Mucosa of rectum (tissue), 2 donors: ENCODE data around the gene ATRNL1.
"Not testable (repeated sequence)": the region's sequence is repeated elsewhere in the genome, so short reads cannot be mapped to it uniquely, and the experiment has no call there.

Source experiments
- H3K27ac ChIP-seq, 2 donors: one replicate each; pipeline ENCODE4 v1.7.0; 2013; ENCODE audit warnings: inconsistent platforms in 2 of 2, low read depth in 2 of 2, low read length in 2 of 2
- H3K27me3 ChIP-seq, 2 donors: one replicate each; pipeline ENCODE4 v1.7.0; 2013; ENCODE audit warnings: low read length in 2 of 2; ENCODE audit not compliant: control insufficient read depth in 2 of 2, insufficient read depth in 2 of 2
- H3K36me3 ChIP-seq, 2 donors: one replicate each; pipeline ENCODE4 v1.7.0; 2013; ENCODE audit warnings: low read length in 2 of 2; ENCODE audit not compliant: control insufficient read depth in 2 of 2, insufficient read depth in 2 of 2
- H3K4me1 ChIP-seq, 2 donors: one replicate each; pipeline ENCODE4 v1.7.0; 2013; ENCODE audit warnings: low read length in 2 of 2, mild to moderate bottlenecking in 1 of 2; ENCODE audit not compliant: control insufficient read depth in 2 of 2, insufficient read depth in 2 of 2
- H3K4me3 ChIP-seq, 2 donors: one replicate each; pipeline ENCODE4 v1.7.0; 2013; ENCODE audit warnings: low read length in 2 of 2
- H3K9ac ChIP-seq, 2 donors: one replicate each; pipeline ENCODE4 v1.7.0; 2013; ENCODE audit warnings: low read length in 2 of 2, low read depth in 1 of 2, mild to moderate bottlenecking in 1 of 2
- H3K9me3 ChIP-seq, 2 donors: one replicate each; pipeline ENCODE4 v1.7.0; 2013; ENCODE audit warnings: low read length in 2 of 2; ENCODE audit not compliant: control insufficient read depth in 2 of 2
- donor health status: healthy.
- donor health status: Normal muscosa, but diverticular disease.

The ATRNL1 gene

DNA sequence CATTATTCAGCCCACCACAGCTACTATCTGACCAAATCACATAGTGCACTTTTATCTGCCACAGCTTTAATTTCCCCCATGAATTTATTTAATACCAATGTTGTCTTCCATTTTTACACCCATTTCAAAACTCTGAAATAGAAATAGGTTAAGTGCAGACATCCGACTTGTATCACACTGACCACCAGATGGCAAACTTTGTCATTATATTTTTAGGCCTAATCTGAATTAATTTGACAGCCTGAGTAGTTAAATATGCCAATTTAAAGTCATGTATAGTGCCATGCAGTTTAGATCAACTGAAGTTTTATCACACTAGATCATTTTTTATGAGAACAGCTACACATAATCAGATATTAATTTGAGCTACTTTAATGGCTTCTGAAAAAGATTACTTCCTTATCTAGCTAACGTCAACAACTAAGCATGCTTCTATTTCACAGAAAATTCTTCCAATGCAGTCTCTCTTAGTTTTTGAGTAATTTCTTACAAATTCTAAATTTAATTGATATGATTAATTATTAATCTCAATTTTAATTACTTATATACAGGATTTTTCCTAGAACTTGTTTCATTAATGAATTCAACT is 613.4 kb downstream of the ATRNL1 start:
- no peak overlapping the region for H3K9ac ChIP-seq
- no peaks in the 10 kb centered on the region for H3K4me1 ChIP-seq
- no peak overlapping the region for H3K27ac ChIP-seq
- no peaks in the 10 kb centered on the region for H3K36me3 ChIP-seq
- H3K9me3 ChIP-seq = no peaks in the 10 kb centered on the region
- H3K27me3 ChIP-seq = no peaks in the 10 kb centered on the region
- H3K4me3 ChIP-seq = no peak overlapping the region

DNA sequence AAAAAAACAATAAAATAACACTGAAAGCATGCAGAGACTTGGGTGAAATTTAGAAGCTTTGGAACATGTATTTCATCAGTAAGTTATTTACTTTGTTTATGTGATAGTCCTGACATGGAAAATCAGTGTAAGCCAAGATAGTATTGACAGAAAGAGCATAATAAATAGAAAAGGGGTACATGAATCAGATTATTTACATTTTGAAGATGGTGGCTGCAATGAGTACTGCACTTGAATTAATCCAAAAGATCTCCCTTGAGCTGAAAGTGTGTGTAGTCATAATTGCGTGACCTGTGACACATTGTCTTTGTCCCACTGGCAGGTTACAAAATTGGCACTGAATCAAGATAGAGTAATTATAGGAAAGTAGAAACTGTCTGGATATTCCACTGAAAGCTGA is 617.0 kb downstream of the ATRNL1 start:
- Histone ChIP-seq H3K9me3 (no peaks in the 10 kb centered on the region), H3K9ac (no peak overlapping the region), H3K36me3 (no peaks in the 10 kb centered on the region), H3K27me3 (no peaks in the 10 kb centered on the region), H3K27ac (no peak overlapping the region), H3K4me3 (no peak overlapping the region), H3K4me1 (no peaks in the 10 kb centered on the region)

DNA sequence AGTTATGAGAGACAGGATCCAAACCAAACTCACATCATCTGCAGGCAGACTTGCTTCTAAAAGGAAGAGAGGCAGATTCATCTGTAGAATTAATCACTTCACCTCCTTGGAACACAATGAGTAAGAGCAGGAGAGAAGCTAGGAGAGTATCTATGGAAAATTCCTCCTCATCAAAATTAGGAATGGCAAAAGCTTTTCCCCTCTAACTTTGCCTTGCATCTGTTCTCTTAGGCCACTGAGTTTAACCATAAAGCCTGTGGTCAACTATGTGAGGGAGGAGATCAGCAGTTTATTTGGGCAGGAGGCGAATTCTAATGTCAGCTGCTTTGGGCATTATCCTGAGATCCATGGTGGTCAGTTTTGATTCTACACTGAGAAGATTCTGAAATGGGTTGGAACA is 618.1 kb downstream of the ATRNL1 start:
- H3K4me1 ChIP-seq = no peaks in the 10 kb centered on the region
- H3K9me3 ChIP-seq = no peaks in the 10 kb centered on the region
- no peaks in the 10 kb centered on the region for H3K36me3 ChIP-seq
- no peak overlapping the region for H3K4me3 ChIP-seq
- no peak overlapping the region for H3K9ac ChIP-seq
- H3K27ac ChIP-seq = no peak overlapping the region
- no peaks in the 10 kb centered on the region for H3K27me3 ChIP-seq

DNA sequence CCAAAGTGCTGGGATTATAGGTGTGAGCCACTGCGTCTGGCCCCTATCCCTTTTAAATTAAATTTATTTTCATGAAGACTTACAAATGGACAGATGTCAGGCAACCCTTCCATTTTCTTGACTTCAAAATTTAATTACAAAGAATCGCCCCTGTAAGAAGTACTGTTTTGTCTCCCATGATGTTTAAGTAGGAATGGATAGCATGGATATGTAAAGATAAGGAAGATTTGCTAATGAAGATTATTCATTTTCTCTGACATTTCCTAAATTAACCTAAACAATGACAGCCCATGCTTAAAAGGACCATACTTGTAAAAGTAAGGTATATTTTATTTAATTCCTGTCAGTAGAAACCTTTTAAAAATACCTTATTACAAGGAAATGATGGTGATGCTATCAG is 627.0 kb downstream of the ATRNL1 start:
- H3K4me1 ChIP-seq = no peaks in the 10 kb centered on the region
- no peaks in the 10 kb centered on the region for H3K36me3 ChIP-seq
- H3K9me3 ChIP-seq = no peaks in the 10 kb centered on the region
- no peak overlapping the region for H3K27ac ChIP-seq
- H3K27me3 ChIP-seq = no peaks in the 10 kb centered on the region
- H3K9ac ChIP-seq = no peak overlapping the region
- no peak overlapping the region for H3K4me3 ChIP-seq

DNA sequence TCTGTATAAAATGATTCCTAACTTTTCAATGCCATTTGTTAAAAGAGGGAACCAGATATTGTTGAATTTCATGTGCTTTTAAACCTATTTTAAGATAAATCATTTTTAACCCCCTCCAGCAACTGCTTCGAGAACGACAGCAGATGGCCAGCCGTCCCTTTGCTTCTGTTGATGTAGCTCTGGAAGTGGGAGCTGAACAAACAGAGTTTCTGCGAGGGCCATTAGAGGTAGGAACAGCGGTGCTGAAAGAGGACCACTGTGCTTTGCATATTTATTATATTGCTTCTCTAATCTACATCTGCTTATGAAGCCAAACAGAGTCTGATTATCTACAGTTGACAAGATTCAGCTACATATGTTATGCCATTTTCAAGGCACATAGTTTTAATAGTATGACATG is 634.0 kb downstream of the ATRNL1 start:
- no peak overlapping the region for H3K27ac ChIP-seq
- H3K4me1 ChIP-seq = no peaks in the 10 kb centered on the region

DNA sequence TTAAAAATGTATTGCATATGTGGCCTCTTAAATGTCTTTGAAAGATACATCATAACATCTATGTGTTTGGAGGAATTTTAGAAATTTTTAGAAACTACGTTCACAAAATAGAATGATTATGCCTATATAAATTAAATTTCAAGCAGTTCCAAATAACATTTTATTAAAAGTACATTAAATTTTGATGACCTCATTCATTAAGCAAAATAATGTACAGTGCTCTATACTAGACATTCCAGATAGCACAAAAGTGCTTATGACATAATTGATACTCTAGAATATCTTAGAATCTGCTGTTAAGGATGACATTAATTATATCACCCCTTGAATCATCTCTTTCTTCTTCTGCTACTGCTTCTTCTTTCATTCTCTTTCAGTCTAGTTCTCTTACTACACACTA is 650.9 kb downstream of the ATRNL1 start:
- Histone ChIP-seq H3K4me1 (no peaks in the 10 kb centered on the region), H3K36me3 (no peaks in the 10 kb centered on the region), H3K9me3 (no peaks in the 10 kb centered on the region), H3K4me3 (no peak overlapping the region), H3K27ac (no peak overlapping the region), H3K9ac (no peak overlapping the region), H3K27me3 (no peaks in the 10 kb centered on the region)

More for the DNA sequence above, 634.0 kb downstream of the ATRNL1 start:
- no peak overlapping the region for H3K9ac ChIP-seq
- H3K4me3 ChIP-seq = no peak overlapping the region
- H3K27me3 ChIP-seq = no peaks in the 10 kb centered on the region
- H3K36me3 ChIP-seq = no peaks in the 10 kb centered on the region
- H3K9me3 ChIP-seq = no peaks in the 10 kb centered on the region

DNA sequence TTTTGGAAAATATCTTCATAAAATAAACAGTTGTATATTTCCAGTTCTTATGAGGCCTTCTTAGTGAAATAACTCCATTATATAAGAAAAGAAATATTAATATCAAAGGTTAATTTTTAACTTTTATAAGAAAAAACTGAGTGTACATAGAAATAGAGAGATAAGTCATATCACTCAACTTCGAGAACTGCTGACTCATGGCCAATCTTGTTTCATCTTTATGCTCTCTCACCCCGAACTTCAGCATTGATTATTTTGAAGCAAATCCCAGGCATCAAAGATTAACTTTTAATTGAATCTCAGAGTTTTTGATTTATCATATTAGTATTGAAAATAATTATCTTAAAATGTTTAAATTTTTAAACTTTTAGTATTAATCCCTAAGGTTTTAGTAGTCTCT is 652.8 kb downstream of the ATRNL1 start:
- H3K27me3 ChIP-seq = no peaks in the 10 kb centered on the region
- H3K27ac ChIP-seq = no peak overlapping the region
- no peak overlapping the region for H3K4me3 ChIP-seq
- no peak overlapping the region for H3K9ac ChIP-seq
- H3K9me3 ChIP-seq = no peaks in the 10 kb centered on the region
- H3K4me1 ChIP-seq = no peaks in the 10 kb centered on the region
- H3K36me3 ChIP-seq = no peaks in the 10 kb centered on the region

DNA sequence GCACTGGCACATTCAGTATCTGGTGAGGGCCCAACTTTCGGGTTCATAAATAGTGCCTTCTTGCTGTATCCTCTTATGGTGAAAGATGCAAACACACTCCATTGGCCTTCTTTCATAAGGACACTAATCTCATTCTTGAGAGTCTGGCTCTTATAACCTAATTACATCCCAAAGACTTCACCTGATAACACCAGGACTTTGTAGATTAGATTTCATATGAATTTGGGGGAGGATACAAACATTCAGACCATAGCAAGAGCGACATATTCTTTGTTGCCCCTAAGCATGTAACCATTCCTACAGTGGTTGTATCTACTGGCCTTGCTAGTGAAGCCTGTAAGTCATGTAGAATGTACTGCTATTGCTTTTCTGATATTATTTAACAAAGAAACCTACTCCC is 654.6 kb downstream of the ATRNL1 start:
- Histone ChIP-seq H3K9ac (no peak overlapping the region), H3K27me3 (no peaks in the 10 kb centered on the region), H3K4me1 (no peaks in the 10 kb centered on the region), H3K27ac (no peak overlapping the region), H3K9me3 (no peaks in the 10 kb centered on the region), H3K4me3 (no peak overlapping the region), H3K36me3 (no peaks in the 10 kb centered on the region)

DNA sequence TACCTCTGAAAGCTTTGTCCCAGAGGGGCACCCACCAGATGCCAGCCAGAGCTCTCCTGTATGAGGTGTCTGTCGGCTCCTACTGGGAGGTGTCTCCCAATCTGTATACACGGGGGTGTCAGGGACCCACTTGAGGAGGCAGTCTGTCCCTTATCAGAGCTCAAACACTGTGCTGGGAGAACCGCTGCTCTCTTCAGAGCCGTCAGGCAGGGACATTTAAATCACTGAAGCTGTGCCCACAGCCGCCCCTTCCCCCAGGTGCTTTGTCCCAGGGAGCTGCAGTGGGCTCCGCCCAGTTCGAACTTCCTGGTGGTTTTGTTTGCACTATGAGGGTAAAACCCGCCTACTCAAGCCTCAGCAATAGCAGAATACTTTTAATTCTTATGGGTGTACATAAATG is 665.3 kb downstream of the ATRNL1 start:
- H3K9ac ChIP-seq, H3K4me1 ChIP-seq, H3K27me3 ChIP-seq, H3K36me3 ChIP-seq, H3K27ac ChIP-seq, H3K9me3 ChIP-seq, H3K4me3 ChIP-seq: not testable (repeated sequence)

DNA sequence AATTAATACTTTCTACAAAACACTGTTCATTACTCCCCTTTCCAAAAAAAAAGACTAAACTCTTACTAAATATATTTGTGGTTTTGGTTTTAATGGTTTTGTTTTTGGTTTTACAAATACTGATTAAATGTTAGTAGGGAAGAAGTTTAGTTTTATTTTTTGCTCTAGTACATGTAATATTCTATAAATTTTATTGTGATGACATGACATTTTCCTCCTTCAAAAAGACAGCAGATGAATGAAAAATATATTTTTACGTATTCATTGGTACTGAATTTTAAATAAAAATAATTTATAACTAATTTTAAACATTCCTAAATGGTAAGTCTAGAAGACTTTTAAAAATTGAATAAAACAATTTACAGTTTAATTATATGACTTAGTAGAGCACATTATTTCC is 667.0 kb downstream of the ATRNL1 start:
- no peak overlapping the region for H3K27ac ChIP-seq
- no peaks in the 10 kb centered on the region for H3K9me3 ChIP-seq
- H3K36me3 ChIP-seq = no peaks in the 10 kb centered on the region
- no peaks in the 10 kb centered on the region for H3K4me1 ChIP-seq
- H3K9ac ChIP-seq = no peak overlapping the region
- no peaks in the 10 kb centered on the region for H3K27me3 ChIP-seq
- no peak overlapping the region for H3K4me3 ChIP-seq

DNA sequence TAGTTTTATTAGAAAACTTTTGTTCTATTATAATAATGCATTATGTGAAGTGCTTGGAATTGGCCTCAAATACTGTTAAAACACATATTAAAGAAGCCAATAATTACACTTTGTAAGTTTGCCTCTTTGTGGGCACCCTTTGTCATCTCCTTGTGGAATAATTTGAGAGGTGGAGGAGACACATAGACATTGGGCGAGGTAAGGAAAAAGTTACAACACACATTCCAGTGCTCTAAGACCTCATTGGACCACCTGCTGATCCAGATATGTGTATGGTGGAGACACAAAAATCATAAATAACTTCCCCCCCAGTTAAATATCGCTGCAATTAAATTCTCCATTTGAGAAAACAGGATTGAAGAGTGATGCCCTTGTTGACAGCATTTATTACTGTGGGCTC is 668.0 kb downstream of the ATRNL1 start:
- H3K9ac ChIP-seq = no peak overlapping the region
- H3K4me1 ChIP-seq = no peaks in the 10 kb centered on the region
- H3K27me3 ChIP-seq = no peaks in the 10 kb centered on the region
- no peak overlapping the region for H3K4me3 ChIP-seq
- no peaks in the 10 kb centered on the region for H3K36me3 ChIP-seq
- no peaks in the 10 kb centered on the region for H3K9me3 ChIP-seq
- no peak overlapping the region for H3K27ac ChIP-seq
